H1 (cell line): ENCODE results near the gene ARHGAP26. TPM values are rescaled to one million over a fixed set of nuclear protein-coding genes. Genes with fewer than 3 reads are reported as not detected.

Experiments used
- CTCF ChIA-PET: fragments of 300-600 bp; sonication (Branson Sonifier 250); formaldehyde crosslinking; loops from one replicate; lab custom pipeline; 2021; ENCODE audit not compliant: partially characterized antibody; lab: Charles Lee
- POLR2A ChIA-PET: fragments of 300-600 bp; sonication (Branson Sonifier 250); formaldehyde crosslinking; loops from one replicate; lab custom pipeline; 2021; ENCODE audit warnings: inconsistent platforms; ENCODE audit not compliant: partially characterized antibody; lab: Charles Lee
- DNase-seq, 2 experiments: peaks; one replicate each; pipeline versions ENCODE4 v3.0.0 to v3.0.0-alpha.2; 2010 to 2022; ENCODE audit warnings: low spot score in 2 of 2, low read depth in 1 of 2, mixed read lengths in 1 of 2
- FAIRE-seq: peaks from 2 replicates; lab custom pipeline; 2011; peaks lifted over from hg19 to GRCh38; lab: Jason Lieb, UNC
- H2AFZ ChIP-seq: 2 replicates; pipeline ENCODE4 v1.8.1; 2012; ENCODE audit warnings: low read length, inconsistent platforms
- H2AK5ac ChIP-seq: 2 replicates; pipeline ENCODE4 v1.6.1; 2013; ENCODE audit warnings: low read depth, low read length
- H2BK120ac ChIP-seq: replicated peaks from 2 replicates; pipeline ENCODE3; 2013; ENCODE audit warnings: low read depth, low read length, inconsistent platforms
- H2BK12ac ChIP-seq: 2 replicates; pipeline ENCODE4 v1.6.1; 2013; ENCODE audit warnings: low read depth, low read length
- H2BK15ac ChIP-seq: 2 replicates; pipeline ENCODE4 v1.6.1; 2013; ENCODE audit warnings: low read length
- H2BK20ac ChIP-seq: 2 replicates; pipeline ENCODE4 v1.6.1; 2013; ENCODE audit warnings: low read length
- H2BK5ac ChIP-seq: 2 replicates; pipeline ENCODE4 v1.6.1; 2013; ENCODE audit warnings: low read depth, low read length
- H3K14ac ChIP-seq: 2 replicates; pipeline ENCODE4 v1.6.1; 2013; ENCODE audit warnings: inconsistent platforms; ENCODE audit not compliant: insufficient read length
- H3K18ac ChIP-seq: 2 replicates; pipeline ENCODE4 v1.6.1; 2013; ENCODE audit warnings: low read length; ENCODE audit errors: extremely low read depth
- H3K23ac ChIP-seq: 2 replicates; pipeline ENCODE4 v1.6.1; 2013; ENCODE audit warnings: inconsistent platforms; ENCODE audit not compliant: insufficient read length
- H3K23me2 ChIP-seq: 2 replicates; pipeline ENCODE4 v1.6.1; 2013; ENCODE audit warnings: low read depth, low read length
- H3K27ac ChIP-seq: 2 replicates; pipeline ENCODE4 v1.6.1; 2011; ENCODE audit warnings: low read depth, low read length, inconsistent platforms
- H3K27me3 ChIP-seq, 4 experiments: replicated peaks in 1 of 4; 1 replicate in 1 of 4; 2 replicates in 3 of 4; pipeline versions ENCODE4 v1.6.1 to v1.8.1; 2011 to 2013; ENCODE audit warnings: low read length in 3 of 4, mild to moderate bottlenecking in 3 of 4, inconsistent platforms in 2 of 4, mixed read lengths in 2 of 4, moderate library complexity in 1 of 4; ENCODE audit not compliant: control insufficient read depth in 3 of 4, insufficient read depth in 3 of 4; ENCODE audit errors: extremely low read depth in 1 of 4
- H3K36me3 ChIP-seq, 4 experiments: 2 replicates each; pipeline versions ENCODE4 v1.6.1 to v1.8.1; 2011 to 2013; ENCODE audit warnings: mild to moderate bottlenecking in 4 of 4, low read length in 3 of 4, moderate library complexity in 2 of 4, control low read depth in 1 of 4, inconsistent platforms in 1 of 4; ENCODE audit not compliant: insufficient read depth in 4 of 4, control insufficient read depth in 2 of 4
- H3K4ac ChIP-seq: replicated peaks from 2 replicates; pipeline ENCODE3; 2013; ENCODE audit warnings: low read length, low read depth, mixed read lengths, inconsistent platforms; ENCODE audit not compliant: insufficient read length
- H3K4me1 ChIP-seq, 4 experiments: replicated peaks in 1 of 4; 1 replicate in 1 of 4; 2 replicates in 3 of 4; pipeline versions ENCODE4 v1.6.1 to v1.8.1; 2011 to 2013; ENCODE audit warnings: low read length in 3 of 4, inconsistent platforms in 2 of 4, mixed read lengths in 1 of 4; ENCODE audit not compliant: insufficient read depth in 4 of 4, control insufficient read depth in 3 of 4
- H3K4me2 ChIP-seq, 2 experiments: 2 replicates each; pipeline versions ENCODE4 v1.6.1 to v1.8.1; 2011 to 2013; ENCODE audit warnings: low read depth in 2 of 2, low read length in 2 of 2, control low read depth in 1 of 2, inconsistent platforms in 1 of 2, mild to moderate bottlenecking in 1 of 2; ENCODE audit not compliant: insufficient read depth in 1 of 2
- H3K4me3 ChIP-seq, 4 experiments: fragments of 200-600, 300-600 bp in 1 of 4; sonication (generic), shearing (Covaris generic), sonication (Bioruptor Twin) in 1 of 4; 2 replicates each; pipeline versions ENCODE4 v1.5.1 to v1.8.1; 2011 to 2016; ENCODE audit warnings: low read length in 4 of 4, low read depth in 3 of 4, control low read depth in 2 of 4, inconsistent platforms in 2 of 4, mild to moderate bottlenecking in 2 of 4, mixed read lengths in 1 of 4, moderate library complexity in 1 of 4; ENCODE audit not compliant: insufficient read depth in 2 of 4; ENCODE audit errors: extremely low read depth in 1 of 4
- H3K56ac ChIP-seq: replicated peaks from 2 replicates; pipeline ENCODE3; 2013; ENCODE audit warnings: low read depth, mild to moderate bottlenecking, mixed read lengths, low read length, inconsistent platforms; ENCODE audit not compliant: insufficient read length
- H3K79me1 ChIP-seq: 2 replicates; pipeline ENCODE4 v1.6.1; 2013; ENCODE audit warnings: low read depth, low read length, control low read depth
- H3K79me2 ChIP-seq, 2 experiments: 2 replicates each; pipeline versions ENCODE4 v1.6.1 to v1.8.1; 2012 to 2013; ENCODE audit warnings: low read length in 2 of 2, mild to moderate bottlenecking in 2 of 2, inconsistent platforms in 1 of 2; ENCODE audit not compliant: insufficient read depth in 2 of 2, control insufficient read depth in 1 of 2
- H3K9ac ChIP-seq, 4 experiments: replicated peaks in 1 of 4; 1 replicate in 1 of 4; 2 replicates in 3 of 4; pipeline versions ENCODE4 v1.6.1 to v1.8.1; 2011 to 2013; ENCODE audit warnings: low read depth in 3 of 4, low read length in 3 of 4, control low read depth in 2 of 4, mild to moderate bottlenecking in 2 of 4, moderate library complexity in 2 of 4, inconsistent platforms in 1 of 4; ENCODE audit errors: extremely low read depth in 1 of 4
- H3K9me3 ChIP-seq, 2 experiments: 2 replicates each; pipeline versions ENCODE4 v1.6.1 to v1.8.1; 2012 to 2013; ENCODE audit warnings: mild to moderate bottlenecking in 2 of 2, moderate library complexity in 2 of 2, control low read depth in 1 of 2, inconsistent platforms in 1 of 2, low read depth in 1 of 2, low read length in 1 of 2, mixed read lengths in 1 of 2; ENCODE audit not compliant: insufficient read depth in 2 of 2
- H4K20me1 ChIP-seq, 2 experiments: replicated peaks in 1 of 2; 2 replicates each; pipeline versions ENCODE3 to v1.8.1; 2011 to 2013; ENCODE audit warnings: inconsistent platforms in 2 of 2, low read length in 2 of 2, mild to moderate bottlenecking in 1 of 2; ENCODE audit not compliant: insufficient read depth in 2 of 2, control insufficient read depth in 1 of 2
- H4K5ac ChIP-seq: 2 replicates; pipeline ENCODE4 v1.6.1; 2013; ENCODE audit warnings: low read length, low read depth, mixed read lengths, inconsistent platforms; ENCODE audit not compliant: insufficient read length
- H4K8ac ChIP-seq: 2 replicates; pipeline ENCODE4 v1.8.0; 2013; ENCODE audit warnings: mild to moderate bottlenecking, moderate library complexity, low read length, inconsistent platforms; ENCODE audit not compliant: insufficient read depth; ENCODE audit errors: extremely low read depth
- H4K91ac ChIP-seq: replicated peaks from 2 replicates; pipeline ENCODE3; 2013; ENCODE audit warnings: low read length, mixed read lengths, inconsistent platforms; ENCODE audit not compliant: insufficient read length
- HDAC2 ChIP-seq, 2 experiments: fragments of 300-600 bp in 1 of 2; sonication (generic) in 1 of 2; IDR thresholded peaks; 2 replicates each; pipeline ENCODE4 v1.6.1; 2011 to 2012; ENCODE audit warnings: low read depth in 2 of 2, low read length in 2 of 2, mild to moderate bottlenecking in 2 of 2, moderate library complexity in 2 of 2, borderline replicate concordance in 1 of 2, inconsistent platforms in 1 of 2
- KDM1A ChIP-seq: fragments of 200-600, 300-600 bp; sonication (generic); IDR thresholded peaks from 2 replicates; pipeline ENCODE4 v1.7.1; 2016; ENCODE audit warnings: mild to moderate bottlenecking, low read length, borderline replicate concordance
- MAX ChIP-seq: IDR thresholded peaks from 2 replicates; pipeline ENCODE4 v1.6.1; 2012; ENCODE audit warnings: inconsistent platforms
- WGBS, 2 experiments: shearing (Covaris generic) in 1 of 2; methylation state at CpG; one replicate each; pipeline versions ENCODE4 v1.1.6 to v1.1.7; 2013 to 2015; ENCODE audit warnings: low lambda C conversion rate in 2 of 2, mixed read lengths in 2 of 2, inconsistent platforms in 1 of 2, low coverage in 1 of 2, missing lambda C conversion rate in 1 of 2; ENCODE audit not compliant: insufficient replicate concordance in 2 of 2, insufficient coverage in 1 of 2, insufficient read length in 1 of 2; ENCODE audit errors: extremely low coverage in 1 of 2, missing lambda C conversion rate in 1 of 2; 5-methylcytosine and 5-hydroxymethylcytosine counted together
- polyA plus RNA-seq, 7 experiments: library from polyadenylated mRNA; depleted of rRNA in 3 of 7; stranded (reverse) in 5 of 7; unstranded in 2 of 7; fragments of >200 nt in 5 of 7; fragments of 200-250 nt in 2 of 7; gene quantifications; 1 replicate in 5 of 7; 2 replicates in 1 of 7; 4 replicates in 1 of 7; pipeline versions ENCODE4 v1.2.1 to v1.2.3, GENCODE V29; 2011 to 2013; ENCODE audit warnings: missing spikeins in 2 of 7, mixed read lengths in 2 of 7
- total RNA-seq: library from RNA; stranded (reverse); fragmentation: NEBNext Ultra II Directional; extraction: Animal tissue kit (Norgen Biotek cat#: 25700); gene quantifications from 2 replicates; pipeline ENCODE4 v1.2.1, GENCODE V29; 2021

Gene ARHGAP26
- total and polyA plus RNA-seq, 2 of the 8 experiments (the other 6 are each of a cell fraction or from before 2014, with no cell fraction given) = 7.1 to 24.8 TPM

GRCh38 chr5:142897328-142897727 is 127.2 kb downstream of the ARHGAP26 start:
- POLR2A ChIA-PET = interaction anchor here (1.3 kb wide), 1 partner anchor 17 kb away, joined by 5 read pairs; no protein-coding TSS in a partner anchor
- H4K20me1 ChIP-seq = no peaks in the 10 kb centered on the region
- CTCF ChIA-PET = interaction anchor here (0.9 to 8.5 kb wide), 13 partner anchors 9 to 927 kb away, joined by 3 to 76 read pairs (median 8); no protein-coding TSS in a partner anchor

More at GRCh38 chr5:142897328-142897727, 127.2 kb downstream of the ARHGAP26 start:
- Histone ChIP-seq H3K23me2 (no peaks in the 10 kb centered on the region), H3K9me3 (no peaks in the 10 kb centered on the region), H2BK120ac (peak overlapping the region; percentile 81), H3K14ac (no peak overlapping the region), H3K79me1 (no peaks in the 10 kb centered on the region), H4K8ac (no peak overlapping the region), H2AK5ac (peak overlapping the region; percentile 96; the same call in 1 of the 2 replicates), H2BK15ac (no peak overlapping the region), H3K4me1 (peaks cover 6 to 16% (median 14%) of the 10 kb centered on the region in 4 experiments), H3K36me3 (peaks cover 0 to 3% (median 2%) of the 10 kb centered on the region in 4 experiments; a peak in 2 of 8 replicates), H3K18ac (no peak overlapping the region), H2AFZ (no peak overlapping the region), H4K5ac (no peak overlapping the region), H3K4ac (peak overlapping the region; percentile 40), H3K4me2 (no peak overlapping the region), H3K4me3 (no peak overlapping the region), H3K56ac (peak overlapping the region; percentile 78), H3K27ac (peak overlapping the region; percentile 73; the same call in 1 of the 2 replicates), H3K23ac (no peak overlapping the region), H4K91ac (peak overlapping the region; percentile 90), H2BK12ac (peak overlapping the region; percentile 92; the same call in 1 of the 2 replicates), H2BK5ac (0 out of 2 replicates have a peak overlapping the region, but pooled peaks have one; percentile 82), H3K9ac (peak overlapping the region in 2 of 4 experiments; percentile 48 to 59; a peak in 4 of 7 replicates), H3K79me2 (no peaks in the 10 kb centered on the region), H2BK20ac (no peak overlapping the region), H3K27me3 (no peaks in the 10 kb centered on the region)
- TF ChIP-seq KDM1A (no peak), HDAC2 (IDR thresholded peaks at IDR 0.05; ENCODE audit: borderline replicate concordance in 1 of 2, low read depth in 2 of 2, low read length in 2 of 2) (no peak), MAX (no peak)
- no peak for DNase-seq
- 87% methylated on average over 4 of the region's 4 CpGs; no CpG with 5 or more reads in 1 of the 2 experiments for WGBS, 2 experiments
- no peak for FAIRE-seq
